Heart left ventricle (tissue), 16 donors: ENCODE data around the gene CECR2. TPM values are rescaled to one million over a fixed set of nuclear protein-coding genes. Genes with fewer than 3 reads are reported as not detected.

Experiments used
- ATAC-seq, 4 donors: fragments of 200-7000 bp; cut with Tn5 transposase; one replicate each; pipeline ENCODE4 v1.9.1; 2020 to 2022; ENCODE audit warnings: moderate library complexity in 4 of 4, mild to moderate bottlenecking in 3 of 4, moderate number of reproducible peaks in 1 of 4
- DNase-seq, 5 donors: peaks; one replicate each; pipeline ENCODE4 v3.0.0-alpha.2; 2020
- H3K27ac ChIP-seq, 12 donors: fragments of 200-600 bp; sonication (generic) in 4 of 12; one replicate each; pipeline versions ENCODE4 v1.5.0 to v1.8.0; 2016 to 2022; ENCODE audit warnings: mild to moderate bottlenecking in 2 of 12
- H3K27me3 ChIP-seq, 9 donors: fragments of 200-600 bp; sonication (generic) in 2 of 9; one replicate each; pipeline versions ENCODE4 v1.5.1 to v1.8.0; 2016 to 2022; ENCODE audit warnings: mild to moderate bottlenecking in 3 of 9
- H3K36me3 ChIP-seq, 9 donors: fragments of 200-600 bp; sonication (generic) in 2 of 9; one replicate each; pipeline versions ENCODE4 v1.5.0 to v1.8.0; 2018 to 2022; ENCODE audit warnings: mild to moderate bottlenecking in 2 of 9
- H3K4me1 ChIP-seq, 12 donors: fragments of 200-600 bp; sonication (generic) in 4 of 12; one replicate each; pipeline versions ENCODE4 v1.5.0 to v1.8.0; 2016 to 2022; ENCODE audit warnings: mild to moderate bottlenecking in 3 of 12
- H3K4me3 ChIP-seq, 12 donors: fragments of 200-600 bp; sonication (generic) in 4 of 12; one replicate each; pipeline versions ENCODE4 v1.5.0 to v1.8.0; 2017 to 2022; ENCODE audit warnings: mild to moderate bottlenecking in 9 of 12, moderate library complexity in 4 of 12
- H3K9me3 ChIP-seq, 12 donors: fragments of 200-600 bp; sonication (generic) in 4 of 12; one replicate each; pipeline versions ENCODE4 v1.5.0 to v1.8.0; 2016 to 2022; ENCODE audit warnings: mild to moderate bottlenecking in 1 of 12
- POLR2A ChIP-seq, 2 donors: fragments of 450-650 bp; IDR thresholded peaks; one replicate each; pipeline ENCODE4 v1.6.1; 2017; ENCODE audit warnings: antibody characterized with exemption in 2 of 2, mild to moderate bottlenecking in 2 of 2, moderate library complexity in 2 of 2
- WGBS, 4 donors: extraction: QIAGEN DNeasy Blood & Tissue Kit in 2 of 4; methylation state at CpG; one replicate each; pipeline versions ENCODE4 v1.1.5 to v1.1.7; 2013 to 2018; 5-methylcytosine and 5-hydroxymethylcytosine counted together
- intact Hi-C, 10 donors: fragments of 100-400 bp; cut with DNase I; formaldehyde crosslinking; loops; one replicate each; pipeline versions ENCODE4 v1.11.1 to v1.14.2; 2022
- polyA plus RNA-seq, 2 donors: library from polyadenylated mRNA; stranded (reverse); fragments of 200-250 nt; gene quantifications; one replicate each; pipeline ENCODE4 v1.2.3, GENCODE V29; 2013
- total RNA-seq, 9 donors: library from RNA; depleted of rRNA in 2 of 9; stranded (reverse); fragments of >200 nt in 2 of 9; fragmentation: NEBNext Ultra II Directional in 3 of 9; extraction: Animal tissue kit (Norgen Biotek cat#: 25700) in 3 of 9; gene quantifications; one replicate each; pipeline versions ENCODE4 v1.1.0 to v1.2.4, GENCODE V29; 2016 to 2023
- TF ChIP-seq, protein P1 (sequence below), 12 donors: fragments of 200-600 bp; sonication (generic) in 4 of 12; IDR thresholded peaks; one replicate each; pipeline versions ENCODE4 v1.5.0 to v1.8.0; 2018 to 2022; ENCODE audit warnings: antibody characterized with exemption in 12 of 12, mild to moderate bottlenecking in 5 of 12
- donor health status: ischemic (EF 13 %, LVEDD 7.1; RV severe dilation, severe dysfunction).
- donor health status: healthy with polysubstance abuse.
- donor health status: DM: no; HTN: yes; CAD: no.
- donor health status: DM: no; HTN: no; CAD: no.
- donor health status: ischemic (EF 25% LVEDD 6.9; RV normal size, moderate dysfunction).
- donor health status: ischemic (EF 25% LVEDD 5.7; RV mildly dilated, moderate dysfunction).
- donor health status: healthy.
- donor health status: DM: yes; HTN: yes; CAD: no.
- donor health status: ischemic (EF 35%, LVEDD 5.7; RV mildly dilated, moderate dysfunction).
- donor health status: nonischemic (EF 11% LVEDD 7.7; RV severe dilation, severe dysfunction).
- donor health status: DM: yes; HTN: yes; CAD: no.
- donor health status: PGD.
- donor health status: ischemic (EF 29% LVEDD 5.4; RV normal size, mild dysfunction).
- donor health status: nonischemic (EF 23%, LVEDD 6.1; RV moderate dilation, normal function).

CECR2 gene
- total and polyA plus RNA-seq, 11 donors = 3.8 to 11.6 (median 6.8) TPM

DNA sequence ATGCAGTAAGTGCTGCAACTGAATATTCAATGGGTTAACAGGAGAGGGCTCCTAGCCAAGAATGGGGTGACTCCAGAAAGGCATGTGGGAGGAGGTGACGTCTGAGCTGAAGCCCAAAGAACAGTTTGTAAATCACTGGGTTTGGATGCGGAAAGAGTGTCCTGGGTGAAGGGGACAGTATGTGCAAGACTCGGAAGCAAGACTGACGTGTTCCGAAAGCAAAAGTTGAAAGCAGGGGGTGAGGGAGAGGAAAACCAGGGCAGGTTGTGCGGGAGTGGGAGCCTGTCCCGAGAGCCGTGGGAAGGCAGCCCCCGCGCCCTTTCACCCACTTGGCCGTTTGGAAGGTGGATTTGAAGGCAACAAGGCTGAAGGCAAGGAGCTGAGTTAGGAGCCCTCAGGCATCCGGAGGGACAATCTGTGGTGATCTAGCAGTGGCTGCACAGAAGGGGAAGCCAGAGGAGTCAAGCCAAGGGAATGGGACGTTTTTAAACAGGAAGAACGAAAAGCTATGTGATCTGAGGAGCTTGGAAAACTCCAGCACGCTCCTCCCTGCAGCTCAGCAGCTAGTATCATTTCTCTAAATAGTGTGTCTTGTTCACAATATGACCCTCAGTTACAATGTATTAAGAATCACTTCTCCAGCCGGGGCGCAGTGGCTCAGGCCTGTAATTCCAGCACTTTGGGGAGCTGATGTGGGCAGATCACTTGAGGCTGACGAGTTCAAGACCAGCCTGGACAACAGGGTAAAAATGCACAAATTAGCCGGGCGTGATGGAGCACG, 201.8 kb downstream of the CECR2 start:
- H3K27ac ChIP-seq = peak overlapping the region; percentile 85 to 98 (median 91)
- intact Hi-C loops = loop anchor here in 3 of 10 donors (1.0 to 5.0 kb wide), 4 partner anchors 8 to 68 kb away; partner anchors contain the start of genes BCL2L13 (in 2 of the 3), ATP6V1E1 (in 1 of the 3) and SLC25A18 (in 1 of the 3)

DNA sequence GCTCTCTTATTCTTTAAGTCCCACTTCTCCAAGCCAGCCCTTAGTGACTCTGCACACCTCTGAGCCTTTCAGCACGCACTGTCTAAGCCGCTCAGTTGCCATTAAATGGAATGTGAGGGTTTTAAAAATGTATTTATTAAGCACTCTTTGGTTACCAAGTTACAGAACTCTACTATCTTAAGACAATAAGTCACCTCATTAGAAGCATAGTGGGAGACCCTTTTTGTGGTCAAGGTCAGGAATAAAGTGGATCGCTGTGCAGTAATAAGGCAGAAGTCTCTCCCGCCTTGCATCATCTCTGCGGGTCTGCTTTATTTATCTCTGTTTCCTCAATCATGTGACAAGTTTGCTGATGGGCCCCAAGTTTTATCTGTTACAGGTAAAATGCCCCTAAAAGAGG, 205.9 kb downstream of the CECR2 start:
- no peak for ATAC-seq
- peaks cover 7 to 46% (median 16%) of the 10 kb centered on the region in 12 donors for H3K4me1 ChIP-seq
- 84 to 89% (median 87%) methylated on average over 5 of the region's 5 CpGs for WGBS, 4 donors
- H3K9me3 ChIP-seq = no peaks in the 10 kb centered on the region
- H3K36me3 ChIP-seq = no peaks in the 10 kb centered on the region
- no peak overlapping the region for H3K4me3 ChIP-seq
- H3K27ac ChIP-seq = no peak overlapping the region
- no peaks in the 10 kb centered on the region for H3K27me3 ChIP-seq
- no peak for DNase-seq
- TF ChIP-seq POLR2A (IDR thresholded peaks at IDR 0.05) = no peak
- TF ChIP-seq, protein P1, sequence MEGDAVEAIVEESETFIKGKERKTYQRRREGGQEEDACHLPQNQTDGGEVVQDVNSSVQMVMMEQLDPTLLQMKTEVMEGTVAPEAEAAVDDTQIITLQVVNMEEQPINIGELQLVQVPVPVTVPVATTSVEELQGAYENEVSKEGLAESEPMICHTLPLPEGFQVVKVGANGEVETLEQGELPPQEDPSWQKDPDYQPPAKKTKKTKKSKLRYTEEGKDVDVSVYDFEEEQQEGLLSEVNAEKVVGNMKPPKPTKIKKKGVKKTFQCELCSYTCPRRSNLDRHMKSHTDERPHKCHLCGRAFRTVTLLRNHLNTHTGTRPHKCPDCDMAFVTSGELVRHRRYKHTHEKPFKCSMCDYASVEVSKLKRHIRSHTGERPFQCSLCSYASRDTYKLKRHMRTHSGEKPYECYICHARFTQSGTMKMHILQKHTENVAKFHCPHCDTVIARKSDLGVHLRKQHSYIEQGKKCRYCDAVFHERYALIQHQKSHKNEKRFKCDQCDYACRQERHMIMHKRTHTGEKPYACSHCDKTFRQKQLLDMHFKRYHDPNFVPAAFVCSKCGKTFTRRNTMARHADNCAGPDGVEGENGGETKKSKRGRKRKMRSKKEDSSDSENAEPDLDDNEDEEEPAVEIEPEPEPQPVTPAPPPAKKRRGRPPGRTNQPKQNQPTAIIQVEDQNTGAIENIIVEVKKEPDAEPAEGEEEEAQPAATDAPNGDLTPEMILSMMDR (IDR thresholded peaks at IDR 0.05) = no peak
- intact Hi-C loops = no loop called here

More for the DNA sequence above, 201.8 kb downstream of the CECR2 start:
- ATAC-seq = peak; percentile 93 to 95 (median 94)
- H3K9me3 ChIP-seq = no peaks in the 10 kb centered on the region
- TF ChIP-seq, protein P1 (IDR thresholded peaks at IDR 0.05) = no peak
- TF ChIP-seq POLR2A (IDR thresholded peaks at IDR 0.05) = peak in 1 of 2 donors; percentile 68
- 15 to 23% (median 18%) methylated on average over 21 of the region's 21 CpGs for WGBS, 4 donors
- peaks cover 13 to 47% (median 23%) of the 10 kb centered on the region in 12 donors for H3K4me1 ChIP-seq
- H3K27me3 ChIP-seq = no peaks in the 10 kb centered on the region
- peak overlapping the region in 10 of 12 donors; percentile 24 to 55 (median 46) for H3K4me3 ChIP-seq
- DNase-seq = peak; percentile 70 to 96 (median 83)
- H3K36me3 ChIP-seq = no peaks in the 10 kb centered on the region

DNA sequence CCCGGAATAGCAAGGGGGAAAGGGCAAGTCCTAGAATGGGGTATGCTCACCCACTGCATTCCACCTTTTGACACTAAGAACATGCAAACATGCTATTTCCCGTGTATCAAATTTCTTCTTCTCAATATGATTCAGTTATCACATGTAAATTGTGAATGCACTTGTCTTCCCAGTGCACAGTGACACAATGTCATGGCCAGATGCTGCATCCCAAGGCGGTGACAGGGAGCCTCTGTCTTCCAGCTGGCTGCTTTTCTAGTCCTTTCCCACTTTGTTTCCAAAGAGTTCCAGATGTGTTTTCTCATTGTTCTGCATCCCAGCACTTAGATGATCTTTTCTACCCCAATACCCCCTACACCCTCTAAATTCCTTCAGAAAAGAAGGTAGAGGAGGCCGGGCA, 206.4 kb downstream of the CECR2 start:
- no peak for ATAC-seq
- peak overlapping the region in 2 of 12 donors; percentile 37 to 87 for H3K27ac ChIP-seq
- no peak for DNase-seq
- no peaks in the 10 kb centered on the region for H3K36me3 ChIP-seq
- 78 to 84% (median 81%) methylated on average over 4 of the region's 4 CpGs for WGBS, 4 donors
- no peak for TF ChIP-seq POLR2A (IDR thresholded peaks at IDR 0.05)
- TF ChIP-seq, protein P1 (IDR thresholded peaks at IDR 0.05) = no peak
- H3K9me3 ChIP-seq = no peaks in the 10 kb centered on the region
- intact Hi-C loops = no loop called here
- H3K4me3 ChIP-seq = no peak overlapping the region
- H3K4me1 ChIP-seq = peaks cover 5 to 41% (median 10%) of the 10 kb centered on the region in 12 donors
- no peaks in the 10 kb centered on the region for H3K27me3 ChIP-seq

DNA sequence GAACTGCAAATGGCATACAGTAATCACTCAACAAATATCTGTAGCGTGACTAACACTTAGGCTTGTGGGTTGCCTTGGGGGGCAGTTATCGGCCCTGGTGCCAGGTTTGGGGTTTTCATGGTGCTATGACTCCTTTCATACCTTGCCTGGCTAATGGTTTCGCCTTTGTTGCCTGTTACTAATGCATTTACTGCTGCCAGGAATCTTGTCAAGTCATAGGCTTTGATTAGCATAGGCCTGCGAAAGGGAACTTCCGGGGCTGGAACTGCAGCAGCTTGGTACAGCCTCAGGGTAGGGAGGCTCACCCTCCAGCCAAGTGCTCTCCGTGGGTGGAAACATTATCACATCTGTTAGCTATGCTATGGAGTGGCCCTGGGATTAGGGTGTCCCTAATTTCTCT, 207.2 kb downstream of the CECR2 start:
- DNase-seq (peak in 1 of 5 donors; percentile 71), ATAC-seq (peak; percentile 48 to 78 (median 64))
- Histone ChIP-seq H3K27me3 (no peaks in the 10 kb centered on the region), H3K36me3 (no peaks in the 10 kb centered on the region), H3K4me1 (peaks cover 2 to 35% (median 6%) of the 10 kb centered on the region in 12 donors), H3K4me3 (no peak overlapping the region), H3K9me3 (no peaks in the 10 kb centered on the region), H3K27ac (peak overlapping the region in 5 of 12 donors; percentile 22 to 87 (median 37))
- 55 to 74% (median 71%) methylated on average over 6 of the region's 6 CpGs for WGBS, 4 donors
- intact Hi-C loops = no loop called here
- TF ChIP-seq, protein P1 (IDR thresholded peaks at IDR 0.05) = no peak
- TF ChIP-seq POLR2A (IDR thresholded peaks at IDR 0.05) = no peak
